K562 (cell line): ENCODE results near the gene SNX9. TPM values are rescaled to one million over a fixed set of nuclear protein-coding genes. Genes with fewer than 3 reads are reported as not detected.

Experiments
- BRF2 ChIP-seq: IDR thresholded peaks from 3 replicates; pipeline ENCODE4 v1.6.1; 2011; ENCODE audit warnings: borderline replicate concordance, mild to moderate bottlenecking; ENCODE audit not compliant: insufficient read length, insufficient read depth
- CTCFL ChIP-seq: IDR thresholded peaks from 2 replicates; pipeline ENCODE4 v1.6.1; 2011; ENCODE audit warnings: borderline replicate concordance, low read depth, mild to moderate bottlenecking, moderate library complexity, low read length; ENCODE audit not compliant: insufficient read depth, poor library complexity, severe bottlenecking
- EGR1 ChIP-seq: fragments of 450-650 bp; conservative IDR thresholded peaks from 2 replicates; pipeline ENCODE4 v1.6.1; 2017; ENCODE audit warnings: mild to moderate bottlenecking
- GTF3C2 ChIP-seq: IDR thresholded peaks from 3 replicates; pipeline ENCODE4 v1.6.1; 2011; ENCODE audit warnings: borderline replicate concordance, mild to moderate bottlenecking, moderate library complexity; ENCODE audit not compliant: insufficient read length; ENCODE audit errors: extremely low read depth
- KAT8 ChIP-seq: fragments of 450-650 bp; IDR thresholded peaks from 2 replicates; pipeline ENCODE4 v1.6.1; 2016; ENCODE audit warnings: low read depth, mild to moderate bottlenecking
- MEF2A ChIP-seq: IDR thresholded peaks from 2 replicates; pipeline ENCODE4 v1.6.1; 2011; ENCODE audit warnings: low read depth, mild to moderate bottlenecking, low read length, moderate library complexity; ENCODE audit not compliant: control insufficient read depth
- MEF2D ChIP-seq: conservative IDR thresholded peaks from 2 replicates; pipeline ENCODE4 v1.6.1; 2016; ENCODE audit warnings: low read depth, missing genetic modification characterization, missing compliant biosample characterization
- PBX2 ChIP-seq, 2 experiments: IDR thresholded peaks in 1 of 2; conservative IDR thresholded peaks in 1 of 2; 2 replicates each; pipeline ENCODE4 v1.6.1; 2016; ENCODE audit warnings: low read depth in 2 of 2, mild to moderate bottlenecking in 1 of 2, missing compliant biosample characterization in 1 of 2, missing genetic modification characterization in 1 of 2, moderate library complexity in 1 of 2
- RBFOX2 ChIP-seq: fragments of 200-400 bp; formaldehyde crosslinking; IDR thresholded peaks from 2 replicates; pipeline ENCODE4 v1.6.1; 2017; ENCODE audit warnings: low read depth, mild to moderate bottlenecking, low read length, moderate library complexity
- RNF2 ChIP-seq: sonication (generic); IDR thresholded peaks from 2 replicates; pipeline ENCODE4 v1.6.1; 2016
- SREBF2 ChIP-seq: sonication (generic); formaldehyde crosslinking; IDR thresholded peaks from 2 replicates; pipeline ENCODE4 v1.4.0; 2020; ENCODE audit warnings: mild to moderate bottlenecking, missing genetic modification reagents
- SRSF9 ChIP-seq: fragments of 200-400 bp; formaldehyde crosslinking; IDR thresholded peaks from 2 replicates; pipeline ENCODE4 v1.6.1; 2017; ENCODE audit warnings: low read depth, low read length, borderline replicate concordance
- STAT5B ChIP-seq: fragments of 250-450 bp; sonication (Bioruptor Pico); IDR thresholded peaks from 2 replicates; pipeline ENCODE4 v1.8.0; 2021; ENCODE audit warnings: mild to moderate bottlenecking, inconsistent platforms
- ZNF165 ChIP-seq: fragments of 250-450 bp; sonication (Bioruptor Pico); IDR thresholded peaks from 2 replicates; pipeline ENCODE4 v1.4.0; 2020; ENCODE audit warnings: borderline replicate concordance
- ZNF384 ChIP-seq: IDR thresholded peaks from 2 replicates; pipeline ENCODE4 v1.6.1; 2012; ENCODE audit warnings: low read depth, low read length, improper control_type of control experiment
- ZNF639 ChIP-seq, 2 experiments: fragments of 200-800 bp in 1 of 2; sonication (Bioruptor generic) in 1 of 2; sonication (generic) in 1 of 2; formaldehyde crosslinking in 1 of 2; IDR thresholded peaks in 1 of 2; conservative IDR thresholded peaks in 1 of 2; 2 replicates each; pipeline versions ENCODE4 v1.5.0 to v1.6.1; 2016 to 2020; ENCODE audit warnings: missing compliant biosample characterization in 1 of 2, missing genetic modification characterization in 1 of 2, missing genetic modification reagents in 1 of 2
- ZNF699 ChIP-seq: fragments of 250-450 bp; sonication (Bioruptor Pico); IDR thresholded peaks from 2 replicates; pipeline ENCODE4 v1.8.0; 2021; ENCODE audit warnings: mild to moderate bottlenecking, moderate library complexity; ENCODE audit not compliant: insufficient replicate concordance
- polyA plus RNA-seq, 8 experiments: library from polyadenylated mRNA; depleted of rRNA in 4 of 8; stranded (reverse) in 5 of 8; unstranded in 3 of 8; fragments of >200 nt; fragmentation: Nextera tagmentation in 2 of 8; fragmentation: Illumina TruSeq in 1 of 8; extraction: Ambion mirVana in 2 of 8; extraction: Trizol in 1 of 8; gene quantifications; 2 replicates each; pipeline versions ENCODE4 v1.2.1 to v1.2.3, GENCODE V29; 2011 to 2014; ENCODE audit warnings: inconsistent platforms in 1 of 8, missing spikeins in 1 of 8
- total RNA-seq, 7 experiments: library from RNA; depleted of rRNA in 6 of 7; stranded (reverse); fragments of >200 nt in 6 of 7; fragmentation: Illumina TruSeq in 2 of 7; extraction: Trizol in 2 of 7; gene quantifications; 2 replicates each; pipeline versions ENCODE4 v1.2.1 to v1.2.3, GENCODE V29; 2011 to 2021; ENCODE audit warnings: low replicate concordance in 1 of 7

The SNX9 gene
- total and polyA plus RNA-seq, 9 of the 15 experiments (the other 6 are each of a cell fraction or from before 2014, with no cell fraction given), result 6.0 to 81.7 (median 57.1) TPM

GRCh38 chr6:157861814-157862213 lies 38.8 kb downstream of the SNX9 start (continued):
- TF ChIP-seq MEF2D (no peak), MEF2A (no peak), SREBF2 (CRISPR knock-in tag) (no peak), GTF3C2 (no peak), RBFOX2 (no peak), CTCFL (no peak), RNF2 (no peak), KAT8 (no peak), ZNF165 (no peak), STAT5B (no peak), ZNF699 (CRISPR knock-in tag) (no peak), SRSF9 (no peak), ZNF384 (no peak), EGR1 (no peak; the same call in 1 of the 2 replicates), PBX2 (CRISPR knock-in tag; IDR thresholded peaks at IDR 0.05; ENCODE audit: low read depth) (no peak; the same call in 1 of the 2 replicates), PBX2 (tag; conservative IDR thresholded peaks at IDR 0.05; ENCODE audit: low read depth) (peak; percentile 79), ZNF639 (CRISPR knock-in tag; conservative IDR thresholded peaks at IDR 0.05 in 1 of 2, IDR thresholded peaks at IDR 0.05 in 1 of 2) (no peak), BRF2 (no peak)
